Gastrocnemius medialis (tissue), 4 donors: ENCODE data around the gene FAM24A.
"Not testable (repeated sequence)": the region's sequence is repeated elsewhere in the genome, so short reads cannot be mapped to it uniquely, and the experiment has no call there.

ENCODE experiments used
- POLR2A ChIP-seq, 2 donors: fragments of 450-650 bp; IDR thresholded peaks; one replicate each; pipeline ENCODE4 v1.6.1; 2017; ENCODE audit warnings: antibody characterized with exemption in 2 of 2, mild to moderate bottlenecking in 2 of 2, moderate library complexity in 2 of 2
- TF ChIP-seq, protein P1 (sequence below), 5 experiments: fragments of 450-650 bp in 3 of 5; fragments of 200-600 bp in 2 of 5; sonication (generic) in 2 of 5; IDR thresholded peaks in 4 of 5; conservative IDR thresholded peaks in 1 of 5; 1 replicate in 4 of 5; 2 replicates in 1 of 5; pipeline ENCODE4 v1.5.1; 2016 to 2019; ENCODE audit warnings: antibody characterized with exemption in 5 of 5, mild to moderate bottlenecking in 3 of 5, moderate library complexity in 3 of 5

DNA sequence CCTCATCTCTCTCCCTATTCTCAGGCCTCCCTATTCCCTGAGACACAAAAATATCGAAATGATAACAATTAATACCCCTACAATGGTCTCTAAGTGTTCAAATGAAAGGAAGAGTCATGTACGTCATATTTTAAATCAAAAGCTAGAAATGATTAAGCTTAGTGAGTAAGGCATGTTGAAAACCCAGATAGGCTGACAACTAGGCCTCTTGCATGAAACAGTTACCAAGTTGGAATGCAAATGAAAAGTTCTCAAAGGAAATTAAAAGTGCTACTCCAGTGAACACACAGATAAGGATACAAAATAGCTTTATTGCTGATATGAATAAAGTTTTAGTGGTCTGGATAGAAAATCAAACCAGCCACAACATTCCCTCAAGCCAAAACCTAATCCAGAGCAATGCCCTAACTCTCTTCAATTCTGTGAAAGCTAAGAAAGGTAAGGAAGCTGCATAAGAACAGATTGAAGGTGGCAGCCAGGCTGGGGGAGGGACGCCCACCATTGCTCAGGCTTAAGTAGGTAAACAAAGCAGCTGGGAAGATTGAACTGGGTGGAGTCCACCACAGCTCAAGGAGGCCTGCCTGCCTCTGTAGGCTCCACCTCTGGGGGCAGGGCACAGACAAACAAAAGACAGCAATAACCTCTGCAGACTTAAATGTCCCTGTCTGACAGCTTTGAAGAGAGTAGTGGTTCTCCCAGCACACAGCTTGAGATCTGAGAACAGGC is 43.5 kb upstream of the FAM24A start:
- TF ChIP-seq, protein P1, sequence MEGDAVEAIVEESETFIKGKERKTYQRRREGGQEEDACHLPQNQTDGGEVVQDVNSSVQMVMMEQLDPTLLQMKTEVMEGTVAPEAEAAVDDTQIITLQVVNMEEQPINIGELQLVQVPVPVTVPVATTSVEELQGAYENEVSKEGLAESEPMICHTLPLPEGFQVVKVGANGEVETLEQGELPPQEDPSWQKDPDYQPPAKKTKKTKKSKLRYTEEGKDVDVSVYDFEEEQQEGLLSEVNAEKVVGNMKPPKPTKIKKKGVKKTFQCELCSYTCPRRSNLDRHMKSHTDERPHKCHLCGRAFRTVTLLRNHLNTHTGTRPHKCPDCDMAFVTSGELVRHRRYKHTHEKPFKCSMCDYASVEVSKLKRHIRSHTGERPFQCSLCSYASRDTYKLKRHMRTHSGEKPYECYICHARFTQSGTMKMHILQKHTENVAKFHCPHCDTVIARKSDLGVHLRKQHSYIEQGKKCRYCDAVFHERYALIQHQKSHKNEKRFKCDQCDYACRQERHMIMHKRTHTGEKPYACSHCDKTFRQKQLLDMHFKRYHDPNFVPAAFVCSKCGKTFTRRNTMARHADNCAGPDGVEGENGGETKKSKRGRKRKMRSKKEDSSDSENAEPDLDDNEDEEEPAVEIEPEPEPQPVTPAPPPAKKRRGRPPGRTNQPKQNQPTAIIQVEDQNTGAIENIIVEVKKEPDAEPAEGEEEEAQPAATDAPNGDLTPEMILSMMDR (IDR thresholded peaks at IDR 0.05 in 4 of 5, conservative IDR thresholded peaks at IDR 0.05 in 1 of 5), result not testable (repeated sequence)
- not testable (repeated sequence) for TF ChIP-seq POLR2A (IDR thresholded peaks at IDR 0.05)
